HCT116 (cell line): ENCODE data around the gene HOXA7. TPM values are rescaled to one million over a fixed set of nuclear protein-coding genes. Genes with fewer than 3 reads are reported as not detected.

ENCODE experiments used
- ATAC-seq: fragments of 200-7000 bp; cut with Tn5 transposase; 2 replicates; pipeline ENCODE4 v1.9.1; 2020; ENCODE audit warnings: mild to moderate bottlenecking, moderate library complexity
- BruUV-seq: library from RNA; stranded (reverse); fragments of 400-500 nt; replicated peaks from 2 replicates; lab custom pipeline; 2021; lab: Mats Ljungman, UMichigan
- CTCF ChIA-PET: fragments of 300-600 bp; sonication (Branson Sonifier 250); formaldehyde crosslinking; loops from one replicate; lab custom pipeline; 2021; ENCODE audit warnings: antibody characterized with exemption; lab: Charles Lee
- POLR2A ChIA-PET: fragments of 300-600, 350-600 bp; sonication (Branson Sonifier 250); formaldehyde crosslinking; loops from one replicate; lab custom pipeline; 2021; ENCODE audit warnings: antibody characterized with exemption; lab: Charles Lee
- RAD21 ChIA-PET, 2 experiments: fragments of 300-600 bp; sonication (Branson Sonifier 250); formaldehyde crosslinking; loops; one replicate each; lab custom pipeline; 2023; ENCODE audit warnings: low total read pairs in 2 of 2; ENCODE audit not compliant: uncharacterized antibody in 2 of 2, unreplicated experiment in 2 of 2, low non-redundant PET in 1 of 2; lab: Charles Lee
- DNase-seq: peaks from one replicate; pipeline ENCODE4 v3.0.0-alpha.2; 2010; ENCODE audit warnings: low read depth, low spot score
- H2AFZ ChIP-seq: fragments of 200-600 bp; shearing (Covaris generic), sonication (generic); 2 replicates; pipeline ENCODE4 v1.6.1; 2017; ENCODE audit warnings: low read depth, mixed run types, mixed read lengths, antibody characterized with exemption, low read length; ENCODE audit not compliant: poor library complexity, severe bottlenecking
- H3K27ac ChIP-seq: 2 replicates; pipeline ENCODE4 v1.5.1; 2012; ENCODE audit warnings: low read depth, low read length
- H3K27me3 ChIP-seq: fragments of 200-600 bp; sonication (generic); 2 replicates; pipeline ENCODE4 v1.6.1; 2016; ENCODE audit warnings: mixed run types, low read length, mixed read lengths; ENCODE audit not compliant: insufficient read depth
- H3K36me3 ChIP-seq, 2 experiments: fragments of 200-500 bp in 1 of 2; fragments of 200-600 bp in 1 of 2; sonication (Bioruptor generic) in 1 of 2; sonication (generic) in 1 of 2; 2 replicates each; pipeline versions ENCODE4 v1.5.1 to v1.6.1; 2014 to 2016; ENCODE audit warnings: low read length in 2 of 2, inconsistent platforms in 1 of 2, mixed read lengths in 1 of 2, mixed run types in 1 of 2; ENCODE audit not compliant: insufficient read depth in 2 of 2, control insufficient read depth in 1 of 2
- H3K4me1 ChIP-seq, 2 experiments: fragments of 200-600 bp in 1 of 2; sonication (generic) in 1 of 2; 2 replicates each; pipeline versions ENCODE4 v1.5.1 to v1.6.1; 2012 to 2017; ENCODE audit warnings: low read length in 2 of 2, inconsistent platforms in 1 of 2, mild to moderate bottlenecking in 1 of 2, mixed read lengths in 1 of 2, mixed run types in 1 of 2, moderate library complexity in 1 of 2; ENCODE audit not compliant: insufficient read depth in 2 of 2, control insufficient read depth in 1 of 2
- H3K4me2 ChIP-seq: fragments of 200-600 bp; sonication (generic); 2 replicates; pipeline ENCODE4 v1.6.1; 2017; ENCODE audit warnings: mixed run types, low read length, mixed read lengths
- H3K4me3 ChIP-seq, 2 experiments: fragments of 200-600 bp in 1 of 2; sonication (generic) in 1 of 2; replicated peaks in 1 of 2; 2 replicates each; pipeline ENCODE4 v1.5.1; 2011 to 2016; ENCODE audit warnings: low read length in 2 of 2, control low read depth in 1 of 2, low read depth in 1 of 2, mild to moderate bottlenecking in 1 of 2, mixed read lengths in 1 of 2, mixed run types in 1 of 2
- H3K79me2 ChIP-seq: fragments of 200-600 bp; sonication (generic); 2 replicates; pipeline ENCODE4 v1.6.1; 2017; ENCODE audit warnings: mild to moderate bottlenecking, mixed run types, low read length, moderate library complexity, mixed read lengths; ENCODE audit not compliant: insufficient read depth
- H3K9ac ChIP-seq: fragments of 200-600 bp; sonication (generic); 2 replicates; pipeline ENCODE4 v1.6.1; 2016; ENCODE audit warnings: low read length, mixed read lengths
- H3K9me2 ChIP-seq: fragments of 200-600 bp; sonication (generic), shearing (Covaris generic); 2 replicates; pipeline ENCODE4 v1.6.1; 2017; ENCODE audit warnings: mixed run types, mild to moderate bottlenecking, moderate library complexity; ENCODE audit not compliant: insufficient read depth
- H3K9me3 ChIP-seq, 2 experiments: fragments of 200-500 bp in 1 of 2; fragments of 200-600 bp in 1 of 2; sonication (Bioruptor generic) in 1 of 2; sonication (generic) in 1 of 2; 2 replicates each; pipeline ENCODE4 v1.6.1; 2014 to 2017; ENCODE audit warnings: low read length in 2 of 2, mixed read lengths in 2 of 2, inconsistent platforms in 1 of 2, low read depth in 1 of 2, mild to moderate bottlenecking in 1 of 2, mixed run types in 1 of 2, moderate library complexity in 1 of 2; ENCODE audit not compliant: control insufficient read depth in 1 of 2, insufficient read depth in 1 of 2
- H4K20me1 ChIP-seq: fragments of 200-600 bp; sonication (generic), shearing (Covaris generic); 2 replicates; pipeline ENCODE4 v1.6.1; 2017; ENCODE audit warnings: mixed run types, mild to moderate bottlenecking, moderate library complexity; ENCODE audit not compliant: insufficient read depth
- CBX3 ChIP-seq: IDR thresholded peaks from 2 replicates; pipeline ENCODE4 v1.6.1; 2012; ENCODE audit warnings: low read depth
- CEBPB ChIP-seq: IDR thresholded peaks from 2 replicates; pipeline ENCODE4 v1.6.1; 2012; ENCODE audit warnings: low read depth
- EGR1 ChIP-seq: IDR thresholded peaks from 2 replicates; pipeline ENCODE4 v1.6.1; 2012; ENCODE audit warnings: low read depth
- EZH2 ChIP-seq: fragments of 200-600 bp; sonication (generic); IDR thresholded peaks from 2 replicates; pipeline ENCODE4 v1.6.1; 2017; ENCODE audit warnings: antibody characterized with exemption, mixed run types
- FOSL1 ChIP-seq: IDR thresholded peaks from 2 replicates; pipeline ENCODE4 v1.6.1; 2012; ENCODE audit warnings: low read depth
- JUND ChIP-seq: IDR thresholded peaks from 2 replicates; pipeline ENCODE4 v1.6.1; 2012
- POLR2A ChIP-seq: IDR thresholded peaks from 2 replicates; pipeline ENCODE4 v1.7.0; 2011; ENCODE audit warnings: borderline replicate concordance; ENCODE audit not compliant: insufficient read depth, insufficient read length; ENCODE audit errors: extremely low read depth
- POLR2AphosphoS5 ChIP-seq: IDR thresholded peaks from 2 replicates; pipeline ENCODE4 v1.6.1; 2011; ENCODE audit warnings: mild to moderate bottlenecking, low read depth, low read length, moderate library complexity
- SIN3A ChIP-seq: IDR thresholded peaks from 2 replicates; pipeline ENCODE4 v1.6.1; 2012; ENCODE audit warnings: low read depth
- SRF ChIP-seq: IDR thresholded peaks from 2 replicates; pipeline ENCODE4 v1.6.1; 2012; ENCODE audit warnings: low read depth
- TCF7L2 ChIP-seq: IDR thresholded peaks from 2 replicates; pipeline ENCODE4 v1.7.0; 2011; ENCODE audit warnings: borderline replicate concordance, inconsistent platforms; ENCODE audit not compliant: insufficient read depth, insufficient read length; ENCODE audit errors: extremely low read depth
- YY1 ChIP-seq: IDR thresholded peaks from 2 replicates; pipeline ENCODE4 v1.6.1; 2011; ENCODE audit warnings: low read length, low read depth, moderate library complexity, mild to moderate bottlenecking; ENCODE audit not compliant: insufficient replicate concordance; ENCODE audit errors: extremely low read depth
- ZBTB33 ChIP-seq: IDR thresholded peaks from 2 replicates; pipeline ENCODE4 v1.6.1; 2011; ENCODE audit warnings: mild to moderate bottlenecking, low read length, moderate library complexity; ENCODE audit not compliant: insufficient replicate concordance; ENCODE audit errors: extremely low read depth
- ZFX ChIP-seq: fragments of 450-650 bp; IDR thresholded peaks from 2 replicates; pipeline ENCODE4 v1.6.1; 2017
- intact Hi-C: fragments of 100-400 bp; cut with micrococcal nuclease; formaldehyde crosslinking; loops from 2 replicates; pipeline ENCODE4 v1.10.0; 2022
- total RNA-seq: library from RNA; stranded (reverse); gene quantifications from one replicate; pipeline ENCODE4 v1.2.1, GENCODE V29; 2021; ENCODE audit not compliant: unreplicated experiment
- TF ChIP-seq, protein P1 (sequence below), 3 experiments: fragments of 200-600 bp in 1 of 3; sonication (generic) in 1 of 3; IDR thresholded peaks in 2 of 3; conservative IDR thresholded peaks in 1 of 3; 2 replicates each; pipeline ENCODE4 v1.5.1; 2012 to 2017; ENCODE audit warnings: low read depth in 2 of 3, low read length in 2 of 3, antibody characterized with exemption in 1 of 3, borderline replicate concordance in 1 of 3, control low read depth in 1 of 3, mild to moderate bottlenecking in 1 of 3, mixed read lengths in 1 of 3, mixed run types in 1 of 3, moderate library complexity in 1 of 3; ENCODE audit not compliant: insufficient read depth in 1 of 3

The HOXA7 gene
- total RNA-seq, 1 experiment from 2014 or later = 15.0 TPM

DNA sequence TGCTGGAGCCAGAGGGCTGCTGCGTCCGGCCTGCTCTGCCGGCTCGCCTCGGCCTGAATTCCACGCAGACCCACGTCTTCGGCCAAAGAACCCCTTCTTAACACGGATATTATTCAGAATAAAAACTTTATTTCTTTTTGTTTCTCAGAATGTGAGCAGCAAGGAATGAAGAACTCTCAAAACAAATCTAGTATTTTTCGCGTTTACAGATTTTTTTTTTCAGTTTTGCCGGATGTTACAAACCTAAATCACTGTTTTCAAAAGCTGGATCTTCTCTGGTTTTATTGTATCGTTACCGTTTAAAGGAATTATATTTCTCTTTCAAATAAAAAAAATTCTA is 49.6 kb downstream of the HOXA7 start (continued):
- TF ChIP-seq EZH2 (no peak), POLR2AphosphoS5 (no peak), SRF (no peak), JUND (no peak), ZBTB33 (no peak), ZFX (no peak)
- TF ChIP-seq, all 23 proteins: peak for 0

DNA sequence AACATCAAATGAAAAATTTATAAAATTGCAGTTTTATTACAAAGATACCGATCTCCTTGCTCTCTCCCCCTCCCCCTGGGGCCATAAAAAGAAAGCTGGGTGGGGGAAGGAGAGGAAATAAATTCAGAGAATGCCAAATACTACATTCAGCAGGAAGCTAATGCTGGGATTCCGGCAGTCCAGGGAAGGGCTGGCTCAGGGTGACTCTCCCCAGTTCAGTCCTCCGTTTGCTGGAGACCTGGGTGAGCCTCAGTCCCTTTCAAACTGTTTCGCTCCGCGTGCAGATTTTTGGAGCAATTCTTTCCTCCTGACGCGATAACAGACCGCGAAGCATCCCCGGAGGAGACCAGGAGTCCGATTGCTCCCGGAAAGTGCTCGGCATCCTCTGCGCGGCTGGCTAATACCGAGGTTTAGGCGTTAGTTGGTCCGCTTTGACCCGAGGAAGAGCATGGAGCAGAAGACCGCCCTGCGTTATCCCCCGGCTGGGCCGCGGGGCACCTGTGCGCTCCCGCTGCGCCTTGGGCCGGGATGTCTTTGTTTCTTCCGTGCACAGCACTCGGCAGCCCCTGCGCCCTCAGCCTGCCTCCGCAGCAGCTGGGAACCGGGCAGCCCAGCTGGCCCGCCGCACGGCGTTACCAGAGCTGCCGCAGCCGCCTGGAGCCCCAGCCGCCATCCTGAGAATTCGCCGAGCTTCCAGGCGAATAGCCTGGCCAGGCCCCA is 50.1 kb downstream of the HOXA7 start:
- ATAC-seq (no peak), DNase-seq (no peak)
- no peak overlapping the region for H3K27ac ChIP-seq
- no peak overlapping the region for H2AFZ ChIP-seq
- no TSS peak for BruUV-seq
- H3K9me2 ChIP-seq = no peaks in the 10 kb centered on the region
- H3K4me2 ChIP-seq = no peak overlapping the region
- no peaks in the 10 kb centered on the region for H4K20me1 ChIP-seq
- H3K4me3 ChIP-seq = no peak overlapping the region
- peaks cover 9 to 10% of the 10 kb centered on the region in 2 experiments for H3K4me1 ChIP-seq
- no peak for TF ChIP-seq POLR2AphosphoS5
- no peak for TF ChIP-seq SIN3A
- no peak for TF ChIP-seq EGR1
- TF ChIP-seq, protein P1, sequence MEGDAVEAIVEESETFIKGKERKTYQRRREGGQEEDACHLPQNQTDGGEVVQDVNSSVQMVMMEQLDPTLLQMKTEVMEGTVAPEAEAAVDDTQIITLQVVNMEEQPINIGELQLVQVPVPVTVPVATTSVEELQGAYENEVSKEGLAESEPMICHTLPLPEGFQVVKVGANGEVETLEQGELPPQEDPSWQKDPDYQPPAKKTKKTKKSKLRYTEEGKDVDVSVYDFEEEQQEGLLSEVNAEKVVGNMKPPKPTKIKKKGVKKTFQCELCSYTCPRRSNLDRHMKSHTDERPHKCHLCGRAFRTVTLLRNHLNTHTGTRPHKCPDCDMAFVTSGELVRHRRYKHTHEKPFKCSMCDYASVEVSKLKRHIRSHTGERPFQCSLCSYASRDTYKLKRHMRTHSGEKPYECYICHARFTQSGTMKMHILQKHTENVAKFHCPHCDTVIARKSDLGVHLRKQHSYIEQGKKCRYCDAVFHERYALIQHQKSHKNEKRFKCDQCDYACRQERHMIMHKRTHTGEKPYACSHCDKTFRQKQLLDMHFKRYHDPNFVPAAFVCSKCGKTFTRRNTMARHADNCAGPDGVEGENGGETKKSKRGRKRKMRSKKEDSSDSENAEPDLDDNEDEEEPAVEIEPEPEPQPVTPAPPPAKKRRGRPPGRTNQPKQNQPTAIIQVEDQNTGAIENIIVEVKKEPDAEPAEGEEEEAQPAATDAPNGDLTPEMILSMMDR (IDR thresholded peaks at IDR 0.05 in 2 of 3, conservative IDR thresholded peaks at IDR 0.05 in 1 of 3; ENCODE audit: borderline replicate concordance in 1 of 3, insufficient read depth in 1 of 3, low read depth in 2 of 3, low read length in 2 of 3) = no peak
- TF ChIP-seq FOSL1 = no peak
- TF ChIP-seq TCF7L2 = no peak
- TF ChIP-seq CEBPB = no peak
- no peak for TF ChIP-seq YY1
- TF ChIP-seq CBX3 = no peak
- no peak for TF ChIP-seq JUND
- TF ChIP-seq POLR2A = no peak
- no peak for TF ChIP-seq SRF
- no peaks in the 10 kb centered on the region for H3K79me2 ChIP-seq
- no peaks in the 10 kb centered on the region for H3K27me3 ChIP-seq
- CTCF ChIA-PET = no interaction called here
- intact Hi-C loops = no loop called here
- H3K9me3 ChIP-seq = no peaks in the 10 kb centered on the region
- H3K9ac ChIP-seq = no peak overlapping the region
- no peaks in the 10 kb centered on the region for H3K36me3 ChIP-seq
- POLR2A ChIA-PET = no interaction called here
- RAD21 ChIA-PET = no interaction called here
